Gastrocnemius medialis (tissue), 4 donors: ENCODE data around the gene RPS3A. TPM values are rescaled to one million over a fixed set of nuclear protein-coding genes. Genes with fewer than 3 reads are reported as not detected.
A peak's percentile ranks its signal among the peaks of the same experiment; 100 is the strongest.

Experiments
- ATAC-seq, 2 donors: fragments of 150-250 bp; one replicate each; pipeline ENCODE4 v1.9.1; 2016
- DNase-seq, 2 donors: peaks; one replicate each; pipeline ENCODE4 v3.0.0-alpha.2; 2019
- H3K27ac ChIP-seq, 4 donors: fragments of 200-600 bp; sonication (generic); 1 replicate in 1 of 4; 2 replicates in 3 of 4; pipeline ENCODE4 v1.5.1; 2016 to 2018; ENCODE audit warnings: mild to moderate bottlenecking in 2 of 4, moderate library complexity in 1 of 4
- H3K27me3 ChIP-seq, 3 donors: fragments of 200-600 bp; sonication (generic) in 2 of 3; 1 replicate in 1 of 3; 2 replicates in 2 of 3; pipeline versions ENCODE4 v1.5.1 to v1.6.0; 2016 to 2019; ENCODE audit warnings: mild to moderate bottlenecking in 1 of 3, moderate library complexity in 1 of 3
- H3K36me3 ChIP-seq, 2 donors: fragments of 200-600 bp; sonication (generic) in 1 of 2; one replicate each; pipeline ENCODE4 v1.5.1; 2017 to 2018
- H3K4me1 ChIP-seq, 2 donors: fragments of 200-600 bp; sonication (generic) in 1 of 2; one replicate each; pipeline ENCODE4 v1.5.1; 2016 to 2017; ENCODE audit warnings: mild to moderate bottlenecking in 2 of 2
- H3K4me3 ChIP-seq, 4 donors: fragments of 200-600 bp; sonication (generic) in 3 of 4; 1 replicate in 1 of 4; 2 replicates in 3 of 4; pipeline ENCODE4 v1.5.1; 2016 to 2019; ENCODE audit warnings: mild to moderate bottlenecking in 2 of 4
- H3K9me3 ChIP-seq, 3 donors: fragments of 200-600 bp; sonication (generic) in 2 of 3; 1 replicate in 1 of 3; 2 replicates in 2 of 3; pipeline ENCODE4 v1.5.1; 2016 to 2019
- POLR2A ChIP-seq, 2 donors: fragments of 450-650 bp; IDR thresholded peaks; one replicate each; pipeline ENCODE4 v1.6.1; 2017; ENCODE audit warnings: antibody characterized with exemption in 2 of 2, mild to moderate bottlenecking in 2 of 2, moderate library complexity in 2 of 2
- in situ Hi-C, 4 donors: fragments of 200-750 bp; cut with MboI; loops; one replicate each; pipeline versions ENCODE4 v1.15.0 to v1.8.0; 2017; ENCODE audit warnings: low sequenced_read_pairs in 4 of 4
- intact Hi-C: fragments of 100-400 bp; cut with DNase I; formaldehyde crosslinking; loops from one replicate; pipeline ENCODE4 v1.15.1; 2023; ENCODE audit warnings: low total_unique reads
- total RNA-seq, 4 donors: library from RNA; depleted of rRNA; stranded (reverse); fragments of >200 nt; gene quantifications; one replicate each; pipeline versions ENCODE4 v1.1.0 to v1.2.3, GENCODE V29; 2016
- TF ChIP-seq, protein P1 (sequence below), 5 experiments: fragments of 450-650 bp in 3 of 5; fragments of 200-600 bp in 2 of 5; sonication (generic) in 2 of 5; IDR thresholded peaks in 4 of 5; conservative IDR thresholded peaks in 1 of 5; 1 replicate in 4 of 5; 2 replicates in 1 of 5; pipeline ENCODE4 v1.5.1; 2016 to 2019; ENCODE audit warnings: antibody characterized with exemption in 5 of 5, mild to moderate bottlenecking in 3 of 5, moderate library complexity in 3 of 5

Gene RPS3A
- total RNA-seq, 4 donors from 2014 or later, result 1,618 to 1,974 (median 1,771) TPM

DNA sequence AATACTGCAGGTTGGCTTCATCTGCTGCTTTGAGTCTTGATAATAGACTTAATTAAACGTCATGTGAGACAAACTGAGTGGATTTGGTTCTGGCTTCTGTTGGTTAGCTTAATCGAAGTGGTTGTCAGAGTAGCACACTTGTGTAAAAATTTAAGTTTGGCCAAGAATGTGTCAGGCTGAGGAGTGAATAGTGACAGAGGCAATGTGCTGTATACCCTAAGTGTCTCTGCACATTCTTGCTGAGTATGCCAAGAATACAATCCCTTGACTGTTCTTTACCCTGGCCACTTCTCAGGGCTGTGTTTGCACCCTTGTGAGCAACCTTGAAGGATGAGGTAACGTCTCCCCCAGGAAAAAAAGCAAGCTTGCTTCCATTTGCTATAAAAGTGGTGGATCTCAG, 14.9 kb downstream of the RPS3A start:
- intact Hi-C loops (loop anchor here (10.0 kb wide), 1 partner anchor 1270 kb away; no protein-coding TSS in a partner anchor), in situ Hi-C loops (loop anchor here (10.0 to 25.0 kb wide), 3 partner anchors 248 to 648 kb away; partner anchors contain the start of gene GATB (in 1 of the 4))
- no peaks in the 10 kb centered on the region for H3K9me3 ChIP-seq
- DNase-seq (no peak), ATAC-seq (no peak)
- H3K27me3 ChIP-seq, result no peaks in the 10 kb centered on the region
- TF ChIP-seq, protein P1, sequence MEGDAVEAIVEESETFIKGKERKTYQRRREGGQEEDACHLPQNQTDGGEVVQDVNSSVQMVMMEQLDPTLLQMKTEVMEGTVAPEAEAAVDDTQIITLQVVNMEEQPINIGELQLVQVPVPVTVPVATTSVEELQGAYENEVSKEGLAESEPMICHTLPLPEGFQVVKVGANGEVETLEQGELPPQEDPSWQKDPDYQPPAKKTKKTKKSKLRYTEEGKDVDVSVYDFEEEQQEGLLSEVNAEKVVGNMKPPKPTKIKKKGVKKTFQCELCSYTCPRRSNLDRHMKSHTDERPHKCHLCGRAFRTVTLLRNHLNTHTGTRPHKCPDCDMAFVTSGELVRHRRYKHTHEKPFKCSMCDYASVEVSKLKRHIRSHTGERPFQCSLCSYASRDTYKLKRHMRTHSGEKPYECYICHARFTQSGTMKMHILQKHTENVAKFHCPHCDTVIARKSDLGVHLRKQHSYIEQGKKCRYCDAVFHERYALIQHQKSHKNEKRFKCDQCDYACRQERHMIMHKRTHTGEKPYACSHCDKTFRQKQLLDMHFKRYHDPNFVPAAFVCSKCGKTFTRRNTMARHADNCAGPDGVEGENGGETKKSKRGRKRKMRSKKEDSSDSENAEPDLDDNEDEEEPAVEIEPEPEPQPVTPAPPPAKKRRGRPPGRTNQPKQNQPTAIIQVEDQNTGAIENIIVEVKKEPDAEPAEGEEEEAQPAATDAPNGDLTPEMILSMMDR (IDR thresholded peaks at IDR 0.05 in 4 of 5, conservative IDR thresholded peaks at IDR 0.05 in 1 of 5), result no peak
- TF ChIP-seq POLR2A (IDR thresholded peaks at IDR 0.05), result no peak
- H3K4me3 ChIP-seq, result no peak overlapping the region
- no peaks in the 10 kb centered on the region for H3K4me1 ChIP-seq
- H3K36me3 ChIP-seq, result peaks cover 0 to 23% of the 10 kb centered on the region in 2 donors
- no peak overlapping the region for H3K27ac ChIP-seq

DNA sequence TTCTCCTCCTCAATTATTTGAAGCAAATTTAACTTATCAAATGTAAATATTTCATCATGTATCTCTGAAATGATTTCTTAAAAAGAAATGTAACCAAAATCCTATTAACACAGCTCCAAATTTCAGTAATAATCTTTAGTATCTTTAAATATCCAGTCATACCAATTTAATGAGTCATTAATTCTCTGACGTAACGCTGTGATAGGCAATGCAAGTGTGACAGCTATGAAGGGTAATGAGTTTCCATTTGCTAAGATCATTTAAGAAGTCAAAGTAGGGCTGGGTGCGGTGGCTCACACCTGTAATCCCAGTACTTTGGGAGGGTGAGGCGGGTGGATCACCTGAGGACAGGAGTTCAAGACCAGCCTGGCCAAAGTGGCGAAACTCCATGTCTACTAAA, 15.6 kb downstream of the RPS3A start:
- H3K9me3 ChIP-seq, result no peaks in the 10 kb centered on the region
- no peak overlapping the region for H3K4me3 ChIP-seq
- DNase-seq, result no peak
- H3K4me1 ChIP-seq, result no peaks in the 10 kb centered on the region
- H3K27me3 ChIP-seq, result no peaks in the 10 kb centered on the region
- no peak for ATAC-seq
- H3K27ac ChIP-seq, result no peak overlapping the region
- intact Hi-C loops (loop anchor here (10.0 kb wide), 1 partner anchor 1270 kb away; no protein-coding TSS in a partner anchor), in situ Hi-C loops (loop anchor here (10.0 to 25.0 kb wide), 3 partner anchors 247 to 647 kb away; partner anchors contain the start of gene GATB (in 1 of the 4))
- TF ChIP-seq POLR2A (IDR thresholded peaks at IDR 0.05), result no peak
- TF ChIP-seq, protein P1 (IDR thresholded peaks at IDR 0.05 in 4 of 5, conservative IDR thresholded peaks at IDR 0.05 in 1 of 5), result no peak
- H3K36me3 ChIP-seq, result peaks cover 0 to 23% of the 10 kb centered on the region in 2 donors

GRCh38 chr4:151117371-151117962, 18.0 kb downstream of the RPS3A start:
- DNase-seq (peak in 1 of 2 donors; percentile 37), ATAC-seq (peak; percentile 71 to 85)
- Histone ChIP-seq H3K27ac (peak overlapping the region in 1 of 4 donors; percentile 28), H3K4me1 (no peaks in the 10 kb centered on the region), H3K4me3 (no peak overlapping the region), H3K27me3 (no peaks in the 10 kb centered on the region), H3K36me3 (peaks cover 0 to 22% of the 10 kb centered on the region in 2 donors), H3K9me3 (no peaks in the 10 kb centered on the region)
- in situ Hi-C loops, result loop anchor here (10.0 to 25.0 kb wide), 3 partner anchors 245 to 645 kb away; partner anchors contain the start of gene GATB (in 1 of the 4)
- intact Hi-C loops, result loop anchor here (1.0 to 10.0 kb wide), 2 partner anchors 245 to 1267 kb away; no protein-coding TSS in a partner anchor
- no peak for TF ChIP-seq POLR2A (IDR thresholded peaks at IDR 0.05)
- TF ChIP-seq, protein P1 (IDR thresholded peaks at IDR 0.05 in 4 of 5, conservative IDR thresholded peaks at IDR 0.05 in 1 of 5), result peak; percentile 18 to 64 (median 55)

GRCh38 chr4:151129796-151130195, 30.4 kb downstream of the RPS3A start:
- ATAC-seq, result no peak
- H3K4me3 ChIP-seq, result no peak overlapping the region

More at GRCh38 chr4:151129796-151130195, 30.4 kb downstream of the RPS3A start:
- no peak overlapping the region for H3K27ac ChIP-seq
- peaks cover 6 to 76% of the 10 kb centered on the region in 2 donors for H3K36me3 ChIP-seq
- DNase-seq, result no peak
- H3K27me3 ChIP-seq, result no peaks in the 10 kb centered on the region
- no peak for TF ChIP-seq POLR2A (IDR thresholded peaks at IDR 0.05)
- TF ChIP-seq, protein P1 (IDR thresholded peaks at IDR 0.05 in 4 of 5, conservative IDR thresholded peaks at IDR 0.05 in 1 of 5), result no peak
- intact Hi-C loops, result no loop called here
- no peaks in the 10 kb centered on the region for H3K9me3 ChIP-seq
- no peaks in the 10 kb centered on the region for H3K4me1 ChIP-seq
- in situ Hi-C loops, result no loop called here
